ENCODE measurements around the gene GRM8. TPM values are rescaled to one million over a fixed set of nuclear protein-coding genes. Genes with fewer than 3 reads are reported as not detected.

Gene GRM8
- total and polyA plus RNA-seq, 2 donors from 2014 or later = 3.2 TPM; not detected in 1

GRCh38 chr7:127093340-127093739, 159.4 kb downstream of the GRM8 start:
- Histone ChIP-seq H3K9me3 (ENCODE audit: control insufficient read depth in 2 of 3, insufficient read depth in 1 of 3, low read length in 3 of 3) (no peaks in the 10 kb centered on the region), H3K36me3 (ENCODE audit: control insufficient read depth in 2 of 3, insufficient read depth in 3 of 3, low read length in 3 of 3) (no peaks in the 10 kb centered on the region), H3K4me3 (ENCODE audit: low read length in 3 of 3) (no peak overlapping the region), H3K4me1 (ENCODE audit: control insufficient read depth in 2 of 3, insufficient read depth in 2 of 3, low read depth in 1 of 3, low read length in 3 of 3) (no peaks in the 10 kb centered on the region), H3K27ac (ENCODE audit: low read depth in 2 of 2, low read length in 2 of 2) (no peak overlapping the region), H3K27me3 (ENCODE audit: control insufficient read depth, insufficient read depth, low read length) (no peaks in the 10 kb centered on the region), H3K9ac (ENCODE audit: low read length in 3 of 3) (no peak overlapping the region)
- TF ChIP-seq CTCF (IDR thresholded peaks at IDR 0.05; ENCODE audit: borderline replicate concordance, extremely low read depth, insufficient read depth) = no peak
- intact Hi-C loops (cut with DNase I) = no loop called here
- FAIRE-seq = no peak
- DNase-seq = no peak

DNA sequence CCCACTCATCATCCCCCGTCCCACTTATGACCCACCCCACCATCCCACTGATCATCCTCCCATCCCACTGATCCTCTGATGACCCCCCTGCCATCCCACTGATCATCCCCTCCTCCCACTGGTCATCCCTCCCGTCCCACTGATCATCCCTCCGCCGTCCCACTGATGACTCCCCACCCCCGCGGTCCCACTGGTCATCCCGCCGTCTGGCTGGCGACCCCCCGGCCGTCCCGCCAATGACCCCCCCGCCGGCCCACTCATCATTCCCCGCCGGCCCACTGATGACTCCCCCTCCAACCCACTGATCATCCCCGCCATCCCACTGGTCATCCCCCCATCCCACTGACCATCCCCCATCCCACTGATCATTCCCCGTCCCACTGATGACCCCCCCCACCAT, 161.1 kb downstream of the GRM8 start:
- no peak for FAIRE-seq
- intact Hi-C loops (cut with DNase I) = no loop called here

GRCh38 chr7:127089146-127089545, 163.6 kb downstream of the GRM8 start:
- no peaks in the 10 kb centered on the region for H3K27me3 ChIP-seq (ENCODE audit: control insufficient read depth, insufficient read depth, low read length)

More for the DNA sequence above, 161.1 kb downstream of the GRM8 start:
- TF ChIP-seq CTCF (IDR thresholded peaks at IDR 0.05; ENCODE audit: borderline replicate concordance, extremely low read depth, insufficient read depth) = no peak
- no peak overlapping the region for H3K9ac ChIP-seq (ENCODE audit: low read length in 3 of 3)
- no peaks in the 10 kb centered on the region for H3K36me3 ChIP-seq (ENCODE audit: control insufficient read depth in 2 of 3, insufficient read depth in 3 of 3, low read length in 3 of 3)
- H3K4me1 ChIP-seq (ENCODE audit: control insufficient read depth in 2 of 3, insufficient read depth in 2 of 3, low read depth in 1 of 3, low read length in 3 of 3) = no peaks in the 10 kb centered on the region
- H3K27me3 ChIP-seq (ENCODE audit: control insufficient read depth, insufficient read depth, low read length) = no peaks in the 10 kb centered on the region
- DNase-seq = no peak
- H3K9me3 ChIP-seq (ENCODE audit: control insufficient read depth in 2 of 3, insufficient read depth in 1 of 3, low read length in 3 of 3) = no peaks in the 10 kb centered on the region
- H3K4me3 ChIP-seq (ENCODE audit: low read length in 3 of 3) = no peak overlapping the region
- H3K27ac ChIP-seq (ENCODE audit: low read depth in 2 of 2, low read length in 2 of 2) = no peak overlapping the region

More at GRCh38 chr7:127089146-127089545, 163.6 kb downstream of the GRM8 start:
- Histone ChIP-seq H3K4me1 (ENCODE audit: control insufficient read depth in 2 of 3, insufficient read depth in 2 of 3, low read depth in 1 of 3, low read length in 3 of 3) (no peaks in the 10 kb centered on the region), H3K36me3 (ENCODE audit: control insufficient read depth in 2 of 3, insufficient read depth in 3 of 3, low read length in 3 of 3) (no peaks in the 10 kb centered on the region), H3K9ac (ENCODE audit: low read length in 3 of 3) (no peak overlapping the region), H3K27ac (ENCODE audit: low read depth in 2 of 2, low read length in 2 of 2) (no peak overlapping the region), H3K4me3 (ENCODE audit: low read length in 3 of 3) (no peak overlapping the region), H3K9me3 (ENCODE audit: control insufficient read depth in 2 of 3, insufficient read depth in 1 of 3, low read length in 3 of 3) (no peaks in the 10 kb centered on the region)
- intact Hi-C loops (cut with DNase I) = no loop called here
- no peak for TF ChIP-seq CTCF (IDR thresholded peaks at IDR 0.05; ENCODE audit: borderline replicate concordance, extremely low read depth, insufficient read depth)
- FAIRE-seq (no peak), DNase-seq (no peak)

Data from kidney (tissue), 14 donors.